Endothelial cell of umbilical vein (primary cell): ENCODE results near the gene MACROH2A1. TPM values are rescaled to one million over a fixed set of nuclear protein-coding genes. Genes with fewer than 3 reads are reported as not detected.

Experiments used
- BruUV-seq: library from RNA; stranded (reverse); fragments of 400-500 nt; replicated peaks from 2 replicates; lab custom pipeline; 2021; lab: Mats Ljungman, UMichigan
- CTCF ChIA-PET: fragments of 300-600, 350-600 bp; sonication (Branson Sonifier 250); formaldehyde crosslinking; loops from one replicate; lab custom pipeline; 2021; ENCODE audit warnings: antibody characterized with exemption, inconsistent platforms; lab: Charles Lee
- POLR2A ChIA-PET: fragments of 300-600, 350-600 bp; sonication (Branson Sonifier 250); formaldehyde crosslinking; loops from one replicate; lab custom pipeline; 2021; ENCODE audit warnings: antibody characterized with exemption, inconsistent platforms; lab: Charles Lee
- DNase-seq: peaks from one replicate; pipeline ENCODE4 v3.0.0-alpha.2; 2011; ENCODE audit warnings: low read depth, low spot score
- FAIRE-seq: peaks from 2 replicates; lab custom pipeline; 2011; peaks lifted over from hg19 to GRCh38; lab: Jason Lieb, UNC
- H2AFZ ChIP-seq: 2 replicates; pipeline ENCODE4 v1.6.0; 2012; ENCODE audit warnings: low read depth, low read length, control low read depth, inconsistent platforms
- H3K27ac ChIP-seq: 2 replicates; pipeline ENCODE4 v1.5.1; 2011; ENCODE audit warnings: low read depth, mild to moderate bottlenecking, control low read depth, low read length, moderate library complexity; ENCODE audit not compliant: insufficient read depth
- H3K27me3 ChIP-seq, 2 experiments: 2 replicates each; pipeline versions ENCODE4 v1.6.0 to v1.6.1; 2011; ENCODE audit warnings: low read length in 2 of 2, mixed read lengths in 1 of 2; ENCODE audit not compliant: control insufficient read depth in 2 of 2, insufficient read depth in 2 of 2
- H3K36me3 ChIP-seq, 2 experiments: 2 replicates in 1 of 2; 3 replicates in 1 of 2; pipeline ENCODE4 v1.5.1; 2011; ENCODE audit warnings: low read length in 2 of 2, mild to moderate bottlenecking in 1 of 2, moderate library complexity in 1 of 2; ENCODE audit not compliant: control insufficient read depth in 2 of 2, insufficient read depth in 2 of 2; ENCODE audit errors: extremely low read depth in 1 of 2
- H3K4me1 ChIP-seq: 3 replicates; pipeline ENCODE4 v1.5.1; 2011; ENCODE audit warnings: mild to moderate bottlenecking, low read length; ENCODE audit not compliant: control insufficient read depth, insufficient read depth; ENCODE audit errors: extremely low read depth
- H3K4me2 ChIP-seq: 2 replicates; pipeline ENCODE4 v1.6.1; 2011; ENCODE audit warnings: low read length, control low read depth, mixed read lengths; ENCODE audit not compliant: insufficient read depth
- H3K4me3 ChIP-seq, 3 experiments: fragments of 200-600 bp in 1 of 3; sonication (generic), shearing (Covaris generic) in 1 of 3; replicated peaks in 1 of 3; 2 replicates each; pipeline ENCODE4 v1.5.1; 2011 to 2016; ENCODE audit warnings: control low read depth in 3 of 3, low read length in 3 of 3, mild to moderate bottlenecking in 2 of 3, inconsistent platforms in 1 of 3, low read depth in 1 of 3, moderate library complexity in 1 of 3; ENCODE audit not compliant: insufficient read depth in 1 of 3
- H3K79me2 ChIP-seq: 2 replicates; pipeline ENCODE4 v1.6.0; 2012; ENCODE audit warnings: low read length, inconsistent platforms; ENCODE audit not compliant: control insufficient read depth, insufficient read depth
- H3K9ac ChIP-seq: replicated peaks from 2 replicates; pipeline ENCODE3; 2011; ENCODE audit warnings: low read length, control low read depth; ENCODE audit not compliant: insufficient read depth; ENCODE audit errors: extremely low read depth
- H3K9me1 ChIP-seq: replicated peaks from 3 replicates; pipeline ENCODE4 v1.6.0; 2011; ENCODE audit warnings: mild to moderate bottlenecking, low read length; ENCODE audit not compliant: control insufficient read depth, insufficient read depth; ENCODE audit errors: extremely low read depth
- H3K9me3 ChIP-seq: replicated peaks from 2 replicates; pipeline ENCODE4 v1.5.1; 2012; ENCODE audit warnings: low read length, inconsistent platforms; ENCODE audit not compliant: control insufficient read depth, insufficient read depth
- H4K20me1 ChIP-seq: replicated peaks from 2 replicates; pipeline ENCODE3; 2011; ENCODE audit warnings: mild to moderate bottlenecking, low read length; ENCODE audit not compliant: control insufficient read depth, insufficient read depth; ENCODE audit errors: extremely low read depth
- CTCF ChIP-seq, 2 donors: IDR thresholded peaks; 1 replicate in 1 of 2; 2 replicates in 1 of 2; pipeline ENCODE4 v1.5.1; 2011; ENCODE audit warnings: low read length in 2 of 2, mild to moderate bottlenecking in 2 of 2, moderate library complexity in 2 of 2, control low read depth in 1 of 2, inconsistent platforms in 1 of 2, low read depth in 1 of 2; ENCODE audit not compliant: insufficient read depth in 1 of 2; ENCODE audit errors: extremely low read depth in 1 of 2
- EZH2 ChIP-seq: IDR thresholded peaks from 2 replicates; pipeline ENCODE4 v1.6.1; 2012; ENCODE audit warnings: borderline replicate concordance, low read depth, mild to moderate bottlenecking, moderate library complexity, low read length, inconsistent platforms; ENCODE audit not compliant: severe bottlenecking
- FOS ChIP-seq: IDR thresholded peaks from 2 replicates; pipeline ENCODE4 v1.6.1; 2011; ENCODE audit warnings: mild to moderate bottlenecking, low read length, moderate library complexity, borderline replicate concordance; ENCODE audit not compliant: insufficient read depth
- GATA2 ChIP-seq: IDR thresholded peaks from 2 replicates; pipeline ENCODE4 v1.7.0; 2011; ENCODE audit warnings: low read depth, mild to moderate bottlenecking, moderate library complexity, mixed read lengths, low read length; ENCODE audit not compliant: insufficient read length, insufficient read depth
- MAX ChIP-seq: IDR thresholded peaks from 2 replicates; pipeline ENCODE4 v1.6.1; 2011; ENCODE audit not compliant: insufficient read depth, insufficient read length
- MYC ChIP-seq: IDR thresholded peaks from one replicate; pipeline ENCODE4 v1.6.1; 2011; ENCODE audit warnings: mild to moderate bottlenecking, low read depth, low read length
- dilution Hi-C: fragments of 300-500 bp; cut with MboI; formaldehyde crosslinking; loops from one replicate; pipeline ENCODE4 v1.15.0; 2019; ENCODE audit warnings: low sequenced_read_pairs; ENCODE audit not compliant: extremely low pct_ligation_motif_present
- intact Hi-C: fragments of 100-400 bp; cut with micrococcal nuclease; formaldehyde crosslinking; loops from one replicate; pipeline ENCODE4 v1.10.0; 2022
- polyA plus RNA-seq, 4 experiments: library from polyadenylated mRNA; depleted of rRNA in 3 of 4; stranded (reverse) in 3 of 4; unstranded in 1 of 4; fragments of >200 nt; gene quantifications; 2 replicates each; pipeline versions ENCODE4 v1.2.1 to v1.2.3, GENCODE V29; 2011 to 2012; ENCODE audit warnings: missing spikeins in 1 of 4
- total RNA-seq: library from RNA; stranded (reverse); gene quantifications from 2 replicates; pipeline ENCODE4 v1.2.3, GENCODE V29; 2021

MACROH2A1 gene
- total and polyA plus RNA-seq, 2 donors (not counting 3 experiments of a cell fraction or from before 2014, with no cell fraction given) = 89.3 to 147 TPM

- Histone ChIP-seq H3K4me2 (no peak overlapping the region), H3K9me1 (no peaks in the 10 kb centered on the region), H3K27me3 (peaks cover 14 to 51% of the 10 kb centered on the region in 2 experiments), H3K4me1 (no peaks in the 10 kb centered on the region), H3K9me3 (no peaks in the 10 kb centered on the region), H3K27ac (no peak overlapping the region), H3K9ac (no peak overlapping the region), H3K36me3 (no peaks in the 10 kb centered on the region), H3K4me3 (no peak overlapping the region), H3K79me2 (no peaks in the 10 kb centered on the region), H2AFZ (no peak overlapping the region), H4K20me1 (no peaks in the 10 kb centered on the region)
- dilution Hi-C loops (no loop called here), intact Hi-C loops (no loop called here)
- DNase-seq = no peak
- TF ChIP-seq CTCF (IDR thresholded peaks at IDR 0.05; ENCODE audit: extremely low read depth in 1 of 2, insufficient read depth in 1 of 2, low read depth in 1 of 2, low read length in 2 of 2) = no peak
- TF ChIP-seq FOS = no peak
- TF ChIP-seq GATA2 = no peak
- no peak for TF ChIP-seq MYC
- no peak for TF ChIP-seq EZH2
- TF ChIP-seq MAX = no peak
- ChIA-PET POLR2A (no interaction called here), CTCF (interaction anchor here (1.5 kb wide), 2 partner anchors 35 to 139 kb away, joined by 3 read pairs; no protein-coding TSS in a partner anchor)
- BruUV-seq = no TSS peak
- FAIRE-seq = no peak
These were observed 23.4 kb upstream of the MACROH2A1 start for GRCh38 chr5:135422419-135422818.
